ENCODE data around the gene NEMP1. TPM values are rescaled to one million over a fixed set of nuclear protein-coding genes. Genes with fewer than 3 reads are reported as not detected.

NEMP1 gene
- total and polyA plus RNA-seq, 2 of the 13 experiments (the other 11 are each of a cell fraction or from before 2014, with no cell fraction given): 11.4 to 12.9 TPM

DNA sequence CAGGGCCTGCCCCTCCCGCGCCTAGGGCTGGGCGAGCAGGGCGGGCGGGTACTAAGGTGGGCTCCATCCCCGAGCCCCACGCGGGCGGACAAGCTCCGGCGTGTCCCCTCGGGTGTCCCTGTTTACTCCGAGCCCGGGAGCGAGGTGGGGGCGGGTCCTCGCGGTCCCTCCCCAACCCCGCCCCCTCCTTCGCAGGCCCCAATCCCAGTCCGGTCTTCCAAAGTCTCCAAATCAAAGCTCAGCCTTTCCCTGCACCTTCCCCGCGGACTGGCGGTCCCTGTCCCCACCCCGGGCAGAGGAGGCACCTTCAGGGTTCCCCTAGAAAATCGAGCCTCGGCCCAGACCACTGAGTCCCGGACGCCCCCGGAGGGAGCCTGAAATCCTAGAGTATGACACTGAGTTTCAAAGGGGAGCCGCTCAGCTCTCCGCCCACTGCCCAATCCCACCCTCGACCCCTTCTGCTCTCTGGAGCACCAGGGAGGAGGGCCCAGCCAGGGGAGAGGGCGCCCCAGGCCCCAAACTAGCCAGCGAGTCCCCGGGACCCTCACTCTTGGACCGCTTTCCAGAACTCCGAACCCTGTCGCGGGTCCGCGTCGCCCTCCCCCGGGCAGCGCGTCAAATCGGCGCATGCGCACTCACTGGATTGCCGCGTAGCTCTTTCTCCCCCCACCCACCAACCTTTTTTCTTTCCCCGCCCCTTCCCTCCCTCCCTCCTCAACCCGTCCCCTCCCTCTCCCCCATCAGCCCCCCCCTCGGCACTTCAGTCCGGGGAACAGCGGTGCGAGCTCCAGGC lies 49.3 kb upstream of the NEMP1 start, which contains the start of gene LRP1 (continued):
- TF ChIP-seq, protein P1, sequence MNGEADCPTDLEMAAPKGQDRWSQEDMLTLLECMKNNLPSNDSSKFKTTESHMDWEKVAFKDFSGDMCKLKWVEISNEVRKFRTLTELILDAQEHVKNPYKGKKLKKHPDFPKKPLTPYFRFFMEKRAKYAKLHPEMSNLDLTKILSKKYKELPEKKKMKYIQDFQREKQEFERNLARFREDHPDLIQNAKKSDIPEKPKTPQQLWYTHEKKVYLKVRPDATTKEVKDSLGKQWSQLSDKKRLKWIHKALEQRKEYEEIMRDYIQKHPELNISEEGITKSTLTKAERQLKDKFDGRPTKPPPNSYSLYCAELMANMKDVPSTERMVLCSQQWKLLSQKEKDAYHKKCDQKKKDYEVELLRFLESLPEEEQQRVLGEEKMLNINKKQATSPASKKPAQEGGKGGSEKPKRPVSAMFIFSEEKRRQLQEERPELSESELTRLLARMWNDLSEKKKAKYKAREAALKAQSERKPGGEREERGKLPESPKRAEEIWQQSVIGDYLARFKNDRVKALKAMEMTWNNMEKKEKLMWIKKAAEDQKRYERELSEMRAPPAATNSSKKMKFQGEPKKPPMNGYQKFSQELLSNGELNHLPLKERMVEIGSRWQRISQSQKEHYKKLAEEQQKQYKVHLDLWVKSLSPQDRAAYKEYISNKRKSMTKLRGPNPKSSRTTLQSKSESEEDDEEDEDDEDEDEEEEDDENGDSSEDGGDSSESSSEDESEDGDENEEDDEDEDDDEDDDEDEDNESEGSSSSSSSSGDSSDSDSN (CRISPR knock-in tag; IDR thresholded peaks at IDR 0.05): no peak; the same call in 1 of the 2 replicates
- TF ChIP-seq MED13 (CRISPR knock-in tag; IDR thresholded peaks at IDR 0.05): no peak
- TF ChIP-seq, protein P2, sequence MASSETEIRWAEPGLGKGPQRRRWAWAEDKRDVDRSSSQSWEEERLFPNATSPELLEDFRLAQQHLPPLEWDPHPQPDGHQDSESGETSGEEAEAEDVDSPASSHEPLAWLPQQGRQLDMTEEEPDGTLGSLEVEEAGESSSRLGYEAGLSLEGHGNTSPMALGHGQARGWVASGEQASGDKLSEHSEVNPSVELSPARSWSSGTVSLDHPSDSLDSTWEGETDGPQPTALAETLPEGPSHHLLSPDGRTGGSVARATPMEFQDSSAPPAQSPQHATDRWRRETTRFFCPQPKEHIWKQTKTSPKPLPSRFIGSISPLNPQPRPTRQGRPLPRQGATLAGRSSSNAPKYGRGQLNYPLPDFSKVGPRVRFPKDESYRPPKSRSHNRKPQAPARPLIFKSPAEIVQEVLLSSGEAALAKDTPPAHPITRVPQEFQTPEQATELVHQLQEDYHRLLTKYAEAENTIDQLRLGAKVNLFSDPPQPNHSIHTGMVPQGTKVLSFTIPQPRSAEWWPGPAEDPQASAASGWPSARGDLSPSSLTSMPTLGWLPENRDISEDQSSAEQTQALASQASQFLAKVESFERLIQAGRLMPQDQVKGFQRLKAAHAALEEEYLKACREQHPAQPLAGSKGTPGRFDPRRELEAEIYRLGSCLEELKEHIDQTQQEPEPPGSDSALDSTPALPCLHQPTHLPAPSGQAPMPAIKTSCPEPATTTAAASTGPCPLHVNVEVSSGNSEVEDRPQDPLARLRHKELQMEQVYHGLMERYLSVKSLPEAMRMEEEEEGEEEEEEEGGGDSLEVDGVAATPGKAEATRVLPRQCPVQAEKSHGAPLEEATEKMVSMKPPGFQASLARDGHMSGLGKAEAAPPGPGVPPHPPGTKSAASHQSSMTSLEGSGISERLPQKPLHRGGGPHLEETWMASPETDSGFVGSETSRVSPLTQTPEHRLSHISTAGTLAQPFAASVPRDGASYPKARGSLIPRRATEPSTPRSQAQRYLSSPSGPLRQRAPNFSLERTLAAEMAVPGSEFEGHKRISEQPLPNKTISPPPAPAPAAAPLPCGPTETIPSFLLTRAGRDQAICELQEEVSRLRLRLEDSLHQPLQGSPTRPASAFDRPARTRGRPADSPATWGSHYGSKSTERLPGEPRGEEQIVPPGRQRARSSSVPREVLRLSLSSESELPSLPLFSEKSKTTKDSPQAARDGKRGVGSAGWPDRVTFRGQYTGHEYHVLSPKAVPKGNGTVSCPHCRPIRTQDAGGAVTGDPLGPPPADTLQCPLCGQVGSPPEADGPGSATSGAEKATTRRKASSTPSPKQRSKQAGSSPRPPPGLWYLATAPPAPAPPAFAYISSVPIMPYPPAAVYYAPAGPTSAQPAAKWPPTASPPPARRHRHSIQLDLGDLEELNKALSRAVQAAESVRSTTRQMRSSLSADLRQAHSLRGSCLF (CRISPR knock-in tag; IDR thresholded peaks at IDR 0.05; ENCODE audit: borderline replicate concordance): no peak
- TF ChIP-seq ARNT2 (CRISPR knock-in tag; IDR thresholded peaks at IDR 0.05; ENCODE audit: low read depth): no peak
- 0 out of 2 replicates have a peak, but pooled peaks have one; percentile 42 for TF ChIP-seq MAZ (IDR thresholded peaks at IDR 0.05; ENCODE audit: borderline replicate concordance, low read depth, low read length)
- peak; percentile 36; the same call in 1 of the 2 replicates for TF ChIP-seq MAZ (CRISPR knock-in tag; IDR thresholded peaks at IDR 0.05; ENCODE audit: low read depth)
- no peak for TF ChIP-seq ZMYM2 (CRISPR knock-in tag; IDR thresholded peaks at IDR 0.05)
- TF ChIP-seq, protein P3, sequence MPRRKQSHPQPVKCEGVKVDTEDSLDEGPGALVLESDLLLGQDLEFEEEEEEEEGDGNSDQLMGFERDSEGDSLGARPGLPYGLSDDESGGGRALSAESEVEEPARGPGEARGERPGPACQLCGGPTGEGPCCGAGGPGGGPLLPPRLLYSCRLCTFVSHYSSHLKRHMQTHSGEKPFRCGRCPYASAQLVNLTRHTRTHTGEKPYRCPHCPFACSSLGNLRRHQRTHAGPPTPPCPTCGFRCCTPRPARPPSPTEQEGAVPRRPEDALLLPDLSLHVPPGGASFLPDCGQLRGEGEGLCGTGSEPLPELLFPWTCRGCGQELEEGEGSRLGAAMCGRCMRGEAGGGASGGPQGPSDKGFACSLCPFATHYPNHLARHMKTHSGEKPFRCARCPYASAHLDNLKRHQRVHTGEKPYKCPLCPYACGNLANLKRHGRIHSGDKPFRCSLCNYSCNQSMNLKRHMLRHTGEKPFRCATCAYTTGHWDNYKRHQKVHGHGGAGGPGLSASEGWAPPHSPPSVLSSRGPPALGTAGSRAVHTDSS (CRISPR knock-in tag; conservative IDR thresholded peaks at IDR 0.05): no peak
- TF ChIP-seq ZFAT (CRISPR knock-in tag; conservative IDR thresholded peaks at IDR 0.05): no peak
- TF ChIP-seq ZFP36L2 (CRISPR knock-in tag; IDR thresholded peaks at IDR 0.05): no peak
- TF ChIP-seq NFRKB (IDR thresholded peaks at IDR 0.05): no peak
- TF ChIP-seq NFIB (CRISPR knock-in tag; IDR thresholded peaks at IDR 0.05; ENCODE audit: borderline replicate concordance): no peak
- TF ChIP-seq, protein P4, sequence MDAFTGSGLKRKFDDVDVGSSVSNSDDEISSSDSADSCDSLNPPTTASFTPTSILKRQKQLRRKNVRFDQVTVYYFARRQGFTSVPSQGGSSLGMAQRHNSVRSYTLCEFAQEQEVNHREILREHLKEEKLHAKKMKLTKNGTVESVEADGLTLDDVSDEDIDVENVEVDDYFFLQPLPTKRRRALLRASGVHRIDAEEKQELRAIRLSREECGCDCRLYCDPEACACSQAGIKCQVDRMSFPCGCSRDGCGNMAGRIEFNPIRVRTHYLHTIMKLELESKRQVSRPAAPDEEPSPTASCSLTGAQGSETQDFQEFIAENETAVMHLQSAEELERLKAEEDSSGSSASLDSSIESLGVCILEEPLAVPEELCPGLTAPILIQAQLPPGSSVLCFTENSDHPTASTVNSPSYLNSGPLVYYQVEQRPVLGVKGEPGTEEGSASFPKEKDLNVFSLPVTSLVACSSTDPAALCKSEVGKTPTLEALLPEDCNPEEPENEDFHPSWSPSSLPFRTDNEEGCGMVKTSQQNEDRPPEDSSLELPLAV (CRISPR knock-in tag; conservative IDR thresholded peaks at IDR 0.05; ENCODE audit: low read depth): no peak
- TF ChIP-seq KLF16 (CRISPR knock-in tag; IDR thresholded peaks at IDR 0.05): peak in 1 of 2 experiments; percentile 47; a peak in 1 of 4 replicates
- TF ChIP-seq, protein P5, sequence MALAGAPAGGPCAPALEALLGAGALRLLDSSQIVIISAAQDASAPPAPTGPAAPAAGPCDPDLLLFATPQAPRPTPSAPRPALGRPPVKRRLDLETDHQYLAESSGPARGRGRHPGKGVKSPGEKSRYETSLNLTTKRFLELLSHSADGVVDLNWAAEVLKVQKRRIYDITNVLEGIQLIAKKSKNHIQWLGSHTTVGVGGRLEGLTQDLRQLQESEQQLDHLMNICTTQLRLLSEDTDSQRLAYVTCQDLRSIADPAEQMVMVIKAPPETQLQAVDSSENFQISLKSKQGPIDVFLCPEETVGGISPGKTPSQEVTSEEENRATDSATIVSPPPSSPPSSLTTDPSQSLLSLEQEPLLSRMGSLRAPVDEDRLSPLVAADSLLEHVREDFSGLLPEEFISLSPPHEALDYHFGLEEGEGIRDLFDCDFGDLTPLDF (CRISPR knock-in tag; IDR thresholded peaks at IDR 0.05): no peak; the same call in 1 of the 2 replicates
- TF ChIP-seq CENPX (CRISPR knock-in tag; IDR thresholded peaks at IDR 0.05): no peak
- no peak for TF ChIP-seq ZNF660 (CRISPR knock-in tag; IDR thresholded peaks at IDR 0.05; ENCODE audit: borderline replicate concordance, low read depth)

Measured in HepG2 (cell line).